OCI-LY7 (cell line): ENCODE measurements around the gene RNF215. TPM values are rescaled to one million over a fixed set of nuclear protein-coding genes. Genes with fewer than 3 reads are reported as not detected.

ENCODE experiments used
- BruUV-seq: library from RNA; stranded (reverse); fragments of 400-500 nt; replicated peaks from 2 replicates; lab custom pipeline; 2021; lab: Mats Ljungman, UMichigan
- CTCF ChIA-PET: fragments of 300-600 bp; sonication (Branson Sonifier 250); formaldehyde crosslinking; loops from one replicate; lab custom pipeline; 2022; ENCODE audit warnings: antibody characterized with exemption; ENCODE audit not compliant: unreplicated experiment; lab: Charles Lee
- POLR2A ChIA-PET: fragments of 300-600 bp; sonication (Branson Sonifier 250); formaldehyde crosslinking; loops from one replicate; lab custom pipeline; 2022; ENCODE audit warnings: antibody characterized with exemption; lab: Charles Lee
- DNase-seq: peaks from one replicate; pipeline ENCODE4 v3.0.0-alpha.2; 2015; ENCODE audit warnings: low spot score
- H2AFZ ChIP-seq: fragments of 200-600 bp; sonication (generic), shearing (Covaris generic); 2 replicates; pipeline ENCODE4 v1.6.1; 2014; ENCODE audit warnings: mild to moderate bottlenecking, antibody characterized with exemption, low read length, moderate library complexity
- H3K27ac ChIP-seq: fragments of 200-600 bp; sonication (generic); 2 replicates; pipeline ENCODE4 v1.5.1; 2014; ENCODE audit warnings: mixed run types, low read depth, mild to moderate bottlenecking, moderate library complexity, low read length, inconsistent platforms; ENCODE audit not compliant: poor library complexity, severe bottlenecking
- H3K36me3 ChIP-seq: fragments of 200-600 bp; sonication (generic); 2 replicates; pipeline ENCODE4 v1.6.1; 2014; ENCODE audit warnings: mild to moderate bottlenecking, antibody characterized with exemption, low read length, moderate library complexity, mixed read lengths; ENCODE audit not compliant: insufficient read depth
- H3K4me1 ChIP-seq: fragments of 200-600 bp; sonication (generic); 2 replicates; pipeline ENCODE4 v1.5.1; 2014; ENCODE audit warnings: mild to moderate bottlenecking, low read length; ENCODE audit not compliant: insufficient read depth, poor library complexity, severe bottlenecking
- H3K4me2 ChIP-seq: fragments of 200-600 bp; sonication (generic); 2 replicates; pipeline ENCODE4 v1.6.1; 2014; ENCODE audit warnings: mild to moderate bottlenecking, low read length
- H3K4me3 ChIP-seq: fragments of 200-600 bp; sonication (generic); 2 replicates; pipeline ENCODE4 v1.5.1; 2014; ENCODE audit warnings: mild to moderate bottlenecking, low read depth, low read length; ENCODE audit not compliant: poor library complexity, severe bottlenecking
- H3K79me2 ChIP-seq: fragments of 200-600 bp; sonication (generic); 2 replicates; pipeline ENCODE4 v1.6.1; 2016; ENCODE audit warnings: low read depth, mild to moderate bottlenecking, low read length, moderate library complexity, mixed read lengths; ENCODE audit not compliant: insufficient read depth
- H3K9me2 ChIP-seq: fragments of 200-600 bp; sonication (generic); 2 replicates; pipeline ENCODE4 v1.6.1; 2016; ENCODE audit warnings: mild to moderate bottlenecking, low read length, mixed read lengths; ENCODE audit not compliant: insufficient read depth
- H3K9me3 ChIP-seq: fragments of 200-600 bp; sonication (generic); 2 replicates; pipeline ENCODE4 v1.6.1; 2014; ENCODE audit warnings: mild to moderate bottlenecking, mixed run types, low read length, mixed read lengths
- H4K20me1 ChIP-seq: fragments of 200-600 bp; sonication (generic); 2 replicates; pipeline ENCODE4 v1.6.1; 2014; ENCODE audit warnings: mild to moderate bottlenecking, antibody characterized with exemption, low read length, moderate library complexity, mixed read lengths; ENCODE audit not compliant: insufficient read depth
- EZH2phosphoT487 ChIP-seq: fragments of 200-600 bp; sonication (generic); IDR thresholded peaks from 2 replicates; pipeline ENCODE4 v1.6.1; 2018; ENCODE audit warnings: low read depth, borderline replicate concordance, mild to moderate bottlenecking, mixed run types, antibody characterized with exemption, low read length, moderate library complexity, mixed read lengths
- intact Hi-C: fragments of 100-400 bp; cut with micrococcal nuclease; formaldehyde crosslinking; loops from one replicate; pipeline ENCODE4 v1.10.0; 2022; ENCODE audit not compliant: unreplicated experiment
- total RNA-seq, 2 experiments: library from RNA; depleted of rRNA in 1 of 2; stranded (reverse); fragments of >200 nt in 1 of 2; shearing (Covaris generic) in 1 of 2; gene quantifications; 2 replicates each; pipeline ENCODE4 v1.2.3, GENCODE V29; 2014 to 2022
- TF ChIP-seq, protein P1 (sequence below): fragments of 200-600 bp; sonication (generic); conservative IDR thresholded peaks from 2 replicates; pipeline ENCODE4 v1.5.1; 2014; ENCODE audit warnings: mild to moderate bottlenecking, antibody characterized with exemption, low read length, moderate library complexity, mixed read lengths

RNF215 gene
- total RNA-seq, 2 experiments from 2014 or later = 8.0 to 13.8 TPM

DNA sequence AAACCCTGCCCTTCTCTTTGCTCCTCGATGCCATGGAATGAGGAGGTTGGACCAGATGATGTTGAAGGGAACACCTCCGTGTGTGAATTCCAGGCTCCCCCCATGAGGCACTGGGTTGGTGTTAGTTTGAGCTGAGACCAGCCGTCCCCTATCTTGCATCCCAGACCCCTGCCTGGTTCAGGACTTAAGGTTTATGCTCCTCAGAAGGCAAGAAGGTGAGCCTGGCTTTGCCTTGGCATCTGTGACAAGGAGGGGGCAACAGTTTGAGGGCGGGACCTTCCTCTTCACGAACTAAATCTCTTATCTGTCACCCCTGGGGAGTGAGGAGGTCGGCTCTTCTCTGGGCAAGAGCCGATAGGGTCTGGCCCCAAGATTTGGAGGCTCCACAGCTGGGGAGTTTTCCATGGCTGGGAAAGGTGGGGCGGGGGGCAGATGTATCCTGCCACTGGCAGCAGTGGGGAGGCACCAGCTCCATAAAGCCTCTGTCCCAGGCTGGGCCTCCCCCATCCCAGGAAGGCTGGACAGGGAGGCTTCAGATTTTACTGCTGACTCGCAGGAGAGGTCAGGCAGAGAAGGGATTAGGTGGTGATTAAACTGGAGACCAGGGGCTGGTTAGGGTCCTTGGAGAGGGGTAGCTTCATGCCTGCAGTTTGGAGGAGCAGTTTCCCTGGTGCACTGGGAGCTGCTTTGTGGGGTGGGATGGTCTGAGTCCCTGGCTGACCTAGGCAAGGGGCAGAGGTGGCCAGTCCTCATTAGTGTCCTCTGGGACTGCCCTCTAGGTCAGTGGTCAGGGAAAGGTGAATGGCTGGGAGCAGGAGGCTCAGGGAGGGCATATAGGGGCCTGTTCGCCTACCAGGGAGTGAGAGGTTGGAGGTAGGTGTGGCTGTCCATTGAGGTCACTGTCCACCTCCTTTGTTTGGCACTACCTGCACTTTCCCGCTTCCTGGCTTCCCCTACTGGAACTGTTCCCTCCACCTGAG, 10.7 kb upstream of the RNF215 start:
- intact Hi-C loops = no loop called here
- ChIA-PET POLR2A (no interaction called here), CTCF (interaction anchor here (0.7 kb wide), 1 partner anchor 33 kb away, joined by 4 read pairs; no protein-coding TSS in a partner anchor)
- no peak for TF ChIP-seq EZH2phosphoT487
- TF ChIP-seq, protein P1, sequence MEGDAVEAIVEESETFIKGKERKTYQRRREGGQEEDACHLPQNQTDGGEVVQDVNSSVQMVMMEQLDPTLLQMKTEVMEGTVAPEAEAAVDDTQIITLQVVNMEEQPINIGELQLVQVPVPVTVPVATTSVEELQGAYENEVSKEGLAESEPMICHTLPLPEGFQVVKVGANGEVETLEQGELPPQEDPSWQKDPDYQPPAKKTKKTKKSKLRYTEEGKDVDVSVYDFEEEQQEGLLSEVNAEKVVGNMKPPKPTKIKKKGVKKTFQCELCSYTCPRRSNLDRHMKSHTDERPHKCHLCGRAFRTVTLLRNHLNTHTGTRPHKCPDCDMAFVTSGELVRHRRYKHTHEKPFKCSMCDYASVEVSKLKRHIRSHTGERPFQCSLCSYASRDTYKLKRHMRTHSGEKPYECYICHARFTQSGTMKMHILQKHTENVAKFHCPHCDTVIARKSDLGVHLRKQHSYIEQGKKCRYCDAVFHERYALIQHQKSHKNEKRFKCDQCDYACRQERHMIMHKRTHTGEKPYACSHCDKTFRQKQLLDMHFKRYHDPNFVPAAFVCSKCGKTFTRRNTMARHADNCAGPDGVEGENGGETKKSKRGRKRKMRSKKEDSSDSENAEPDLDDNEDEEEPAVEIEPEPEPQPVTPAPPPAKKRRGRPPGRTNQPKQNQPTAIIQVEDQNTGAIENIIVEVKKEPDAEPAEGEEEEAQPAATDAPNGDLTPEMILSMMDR = no peak
- H4K20me1 ChIP-seq = no peaks in the 10 kb centered on the region
- H3K79me2 ChIP-seq = no peaks in the 10 kb centered on the region
- H3K4me1 ChIP-seq = peaks cover 8% of the 10 kb centered on the region
- no peaks in the 10 kb centered on the region for H3K9me3 ChIP-seq
- H3K4me2 ChIP-seq = no peak overlapping the region
- H3K36me3 ChIP-seq = no peaks in the 10 kb centered on the region
- no peak overlapping the region for H2AFZ ChIP-seq
- no peaks in the 10 kb centered on the region for H3K9me2 ChIP-seq
- no peak overlapping the region for H3K4me3 ChIP-seq
- no peak for DNase-seq
- no peak overlapping the region for H3K27ac ChIP-seq
- BruUV-seq = no TSS peak

DNA sequence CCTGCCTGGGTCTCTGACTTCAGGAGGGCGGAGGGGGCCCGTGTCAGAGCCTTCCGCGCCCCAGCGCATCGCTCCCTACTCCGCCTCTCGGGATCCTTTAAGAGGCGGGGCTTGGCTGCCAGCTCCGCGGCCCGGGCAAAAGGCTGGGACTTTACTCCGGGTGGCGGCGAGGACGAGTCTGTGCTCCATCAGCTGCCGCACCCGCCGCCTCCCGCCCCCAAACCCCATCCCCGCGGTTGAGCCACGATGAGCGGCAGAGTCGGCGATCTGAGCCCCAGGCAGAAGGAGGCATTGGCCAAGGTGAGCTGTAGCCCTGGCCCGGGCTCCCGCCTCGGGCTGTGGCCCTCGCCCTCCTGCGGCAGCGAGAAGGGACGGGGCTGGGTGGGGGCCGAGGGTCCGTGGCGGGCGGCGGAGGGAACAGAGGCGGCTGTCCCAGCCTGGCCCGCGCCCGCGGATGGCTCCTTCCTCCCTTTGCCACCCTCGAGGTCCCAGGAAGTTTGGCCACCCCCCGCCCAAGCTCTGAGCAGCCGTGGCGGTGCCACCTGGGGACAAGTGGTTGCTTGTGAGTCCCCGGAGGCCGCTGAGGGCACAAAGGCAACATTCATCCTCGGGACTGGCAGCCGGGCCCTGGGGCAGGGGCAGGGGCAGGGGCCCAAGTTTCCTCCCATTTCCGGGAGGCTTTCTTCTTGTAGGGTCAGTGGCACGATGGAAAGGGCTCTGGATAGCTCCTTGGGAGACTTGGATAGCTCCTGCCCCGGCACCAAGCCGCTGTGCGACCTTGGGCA, 9.9 kb upstream of the RNF215 start, which contains the start of gene SEC14L2:
SEC14L2 (plus strand) TSS at position 148 of the 785 bp plus-strand sequence; CDS start at position 247, 99 bp downstream.
- no peak within 1 kb of the TSS for H2AFZ ChIP-seq
- POLR2A ChIA-PET = interaction anchor here (0.7 kb wide), 1 partner anchor 27 kb away, joined by 3 read pairs; no protein-coding TSS in a partner anchor

More for the DNA sequence above, 9.9 kb upstream of the RNF215 start, which contains the start of gene SEC14L2:
- no peak for DNase-seq
- CTCF ChIA-PET = interaction anchor here (0.7 kb wide), 1 partner anchor 34 kb away, joined by 4 read pairs; no protein-coding TSS in a partner anchor
- Histone ChIP-seq H3K4me1 (peaks cover 17% of the 10 kb centered on the region), H3K4me2 (peak within 1 kb of the TSS; percentile 43), H3K4me3 (no peak within 1 kb of the TSS), H4K20me1 (no peaks in the 10 kb centered on the region), H3K79me2 (no peaks in the 10 kb centered on the region), H3K9me3 (no peaks in the 10 kb centered on the region), H3K36me3 (no peaks in the 10 kb centered on the region), H3K9me2 (no peaks in the 10 kb centered on the region), H3K27ac (no peak within 1 kb of the TSS)
- intact Hi-C loops = no loop called here
- TF ChIP-seq, protein P1 = no peak
- TF ChIP-seq EZH2phosphoT487 = no peak
- no TSS peak for BruUV-seq
